Endometrial microvascular endothelial cells (primary cell): Measurements from ENCODE around the gene TAS2R9. TPM values are rescaled to one million over a fixed set of nuclear protein-coding genes. Genes with fewer than 3 reads are reported as not detected.
"Not testable (repeated sequence)": the region's sequence is repeated elsewhere in the genome, so short reads cannot be mapped to it uniquely, and the experiment has no call there.

Experiments used
- in situ Hi-C: cut with HindIII; loops from 2 replicates; pipeline ENCODE4 v1.10.0; 2017; ENCODE audit warnings: low sequenced_read_pairs, low pct_unique_long_range_greater_than_20kb; ENCODE audit errors: inconsistent ontology term
- total RNA-seq: library from RNA; depleted of rRNA; stranded (reverse); fragments of >200 nt; gene quantifications from one replicate; pipeline ENCODE4 v1.2.3, GENCODE V29; 2015; ENCODE audit errors: inconsistent ontology term

Gene TAS2R9
- total RNA-seq, result not detected

- in situ Hi-C loops, result no loop called here
Measured at GRCh38 chr12:10810068-10810467, at the start of gene TAS2R9. TAS2R9 (minus strand) TSS chr12:10810168; CDS start chr12:10810075, 93 bp downstream.

GRCh38 chr12:10855807-10856206 lies 45.8 kb upstream of the TAS2R9 start:
- in situ Hi-C loops, result no loop called here

GRCh38 chr12:10853776-10854175 lies 43.8 kb upstream of the TAS2R9 start:
- in situ Hi-C loops, result no loop called here

GRCh38 chr12:10851243-10851858 lies 41.4 kb upstream of the TAS2R9 start:
- in situ Hi-C loops, result no loop called here

GRCh38 chr12:10849425-10849878 lies 39.5 kb upstream of the TAS2R9 start, which contains the start of gene PRR4:
PRR4 (minus strand) TSS chr12:10849475; CDS start chr12:10849437, 38 bp downstream.
- in situ Hi-C loops, result no loop called here

- in situ Hi-C loops, result no loop called here
Measured at GRCh38 chr12:10847744-10848143, 37.8 kb upstream of the TAS2R9 start.

GRCh38 chr12:10842862-10843261 lies 32.9 kb upstream of the TAS2R9 start:
- in situ Hi-C loops, result no loop called here

- in situ Hi-C loops, result no loop called here
Measured at GRCh38 chr12:10838461-10838860, 28.5 kb upstream of the TAS2R9 start.

GRCh38 chr12:10829994-10830393 lies 20.0 kb upstream of the TAS2R9 start:
- in situ Hi-C loops, result no loop called here

- in situ Hi-C loops, result no loop called here
Measured at GRCh38 chr12:10826258-10826657, 16.3 kb upstream of the TAS2R9 start, which contains the start of gene TAS2R10. TAS2R10 (minus strand) TSS chr12:10826358; CDS start chr12:10826269, 89 bp downstream.

- in situ Hi-C loops, result no loop called here
Measured at GRCh38 chr12:10824957-10825356, 15.0 kb upstream of the TAS2R9 start.

GRCh38 chr12:10811883-10812536 lies 2.0 kb upstream of the TAS2R9 start:
- in situ Hi-C loops, result no loop called here

- in situ Hi-C loops, result no loop called here
Measured at GRCh38 chr12:10807186-10807585, 2.8 kb downstream of the TAS2R9 start, which contains the start of gene TAS2R8. TAS2R8 (minus strand) TSS chr12:10807286; CDS start chr12:10806980, 306 bp downstream.

- in situ Hi-C loops, result no loop called here
Measured at GRCh38 chr12:10802587-10802986, 7.4 kb downstream of the TAS2R9 start, which contains the start of gene TAS2R7. TAS2R7 (minus strand) TSS chr12:10802627; CDS start chr12:10802570, 57 bp downstream.

GRCh38 chr12:10801741-10802140 lies 8.2 kb downstream of the TAS2R9 start:
- in situ Hi-C loops, result no loop called here

GRCh38 chr12:10794222-10794621 lies 15.7 kb downstream of the TAS2R9 start:
- in situ Hi-C loops, result no loop called here

- in situ Hi-C loops, result not testable (repeated sequence)
Measured at GRCh38 chr12:10791769-10792168, 18.2 kb downstream of the TAS2R9 start.

- in situ Hi-C loops, result no loop called here
Measured at GRCh38 chr12:10783252-10783651, 26.7 kb downstream of the TAS2R9 start.

GRCh38 chr12:10779103-10779502 lies 30.9 kb downstream of the TAS2R9 start:
- in situ Hi-C loops, result no loop called here

- in situ Hi-C loops, result no loop called here
Measured at GRCh38 chr12:10771132-10771733, 38.7 kb downstream of the TAS2R9 start.
